ENCODE measurements around the gene COL4A4. TPM values are rescaled to one million over a fixed set of nuclear protein-coding genes. Genes with fewer than 3 reads are reported as not detected.

COL4A4 gene
- total and polyA plus RNA-seq, 2 experiments from 2014 or later = 1.3 to 3.1 TPM

GRCh38 chr2:226978300-226978699, 185.7 kb downstream of the COL4A4 start:
- H3K4me1 Mint-ChIP-seq = peaks cover 15% of the 10 kb centered on the region
- H3K36me3 Mint-ChIP-seq (ENCODE audit: low read depth) = no peaks in the 10 kb centered on the region
- H3K36me3 ChIP-seq (ENCODE audit: insufficient read depth) = no peaks in the 10 kb centered on the region
- no peak overlapping the region for H2AFZ ChIP-seq
- H3K27me3 ChIP-seq (ENCODE audit: insufficient read depth) = no peaks in the 10 kb centered on the region
- H3K4me2 ChIP-seq = no peak overlapping the region
- ATAC-seq (no peak), DNase-seq (ENCODE audit: low spot score) (no peak)
- no peak overlapping the region for H3K4me3 Mint-ChIP-seq
- H3K27ac ChIP-seq (ENCODE audit: low read depth) = no peak overlapping the region
- H3K79me2 ChIP-seq (replicated peaks; ENCODE audit: insufficient read depth) = no peaks in the 10 kb centered on the region
- no peaks in the 10 kb centered on the region; the same call in 1 of the 2 replicates for H3K9me2 ChIP-seq (ENCODE audit: insufficient read depth)
- no peaks in the 10 kb centered on the region for H4K20me1 ChIP-seq (replicated peaks; ENCODE audit: insufficient read depth)
- no peaks in the 10 kb centered on the region for H3K27me3 Mint-ChIP-seq (ENCODE audit: insufficient read depth, low read depth, poor library complexity)
- H3F3A ChIP-seq (replicated peaks; ENCODE audit: low read depth) = no peaks in the 10 kb centered on the region
- no peak for TF ChIP-seq EZH2phosphoT487 (IDR thresholded peaks at IDR 0.05; ENCODE audit: unreplicated experiment)
- no peak for TF ChIP-seq NANOG (IDR thresholded peaks at IDR 0.05; ENCODE audit: borderline replicate concordance)
- no peak for TF ChIP-seq CTCF (conservative IDR thresholded peaks at IDR 0.05; ENCODE audit: low read depth in 2 of 2)
- TF ChIP-seq ZNF462 (CRISPR knock-in tag; IDR thresholded peaks at IDR 0.05) = no peak
- no peak for TF ChIP-seq REST (IDR thresholded peaks at IDR 0.05; ENCODE audit: unreplicated experiment)
- TF ChIP-seq EZH2 (IDR thresholded peaks at IDR 0.05; ENCODE audit: low read depth, unreplicated experiment) = no peak
- no peak for TF ChIP-seq STAT1 (IDR thresholded peaks at IDR 0.05; ENCODE audit: unreplicated experiment)
- no peak for TF ChIP-seq ZNF331 (CRISPR knock-in tag; IDR thresholded peaks at IDR 0.05; ENCODE audit: low read depth)
- no peak for TF ChIP-seq POLR2AphosphoS5 (IDR thresholded peaks at IDR 0.05; ENCODE audit: low read depth)
- TF ChIP-seq ZNF114 (CRISPR knock-in tag; IDR thresholded peaks at IDR 0.05) = no peak
- no peak for TF ChIP-seq ETS1 (IDR thresholded peaks at IDR 0.05)
- TF ChIP-seq CREB1 (CRISPR knock-in tag; IDR thresholded peaks at IDR 0.05; ENCODE audit: low read depth) = no peak
- no peak for TF ChIP-seq JUNB (IDR thresholded peaks at IDR 0.05; ENCODE audit: unreplicated experiment)
- peaks cover 15% of the 10 kb centered on the region; the same call in 1 of the 2 replicates for H3K4me1 ChIP-seq (ENCODE audit: insufficient read depth)
- H3K9me3 Mint-ChIP-seq = no peaks in the 10 kb centered on the region; the same call in 2 of the 3 replicates
- no peak overlapping the region for H3K4me3 ChIP-seq
- H3K27ac Mint-ChIP-seq = peak overlapping the region; percentile 76
